GM19468 (cell line): Measurements from ENCODE around the gene SLC39A13.
"Not testable (repeated sequence)": the region's sequence is repeated elsewhere in the genome, so short reads cannot be mapped to it uniquely, and the experiment has no call there.

Experiments
- ATAC-seq: cut with Tn5 transposase; IDR thresholded peaks from one replicate; pipeline ENCODE4 v1.9.1; 2021; ENCODE audit warnings: mild to moderate bottlenecking, moderate library complexity, moderate number of reproducible peaks; ENCODE audit not compliant: unreplicated experiment; ENCODE audit errors: extremely low read depth

SLC39A13 gene

GRCh38 chr11:47447906-47448305 lies 39.5 kb downstream of the SLC39A13 start:
- no peak for ATAC-seq

DNA sequence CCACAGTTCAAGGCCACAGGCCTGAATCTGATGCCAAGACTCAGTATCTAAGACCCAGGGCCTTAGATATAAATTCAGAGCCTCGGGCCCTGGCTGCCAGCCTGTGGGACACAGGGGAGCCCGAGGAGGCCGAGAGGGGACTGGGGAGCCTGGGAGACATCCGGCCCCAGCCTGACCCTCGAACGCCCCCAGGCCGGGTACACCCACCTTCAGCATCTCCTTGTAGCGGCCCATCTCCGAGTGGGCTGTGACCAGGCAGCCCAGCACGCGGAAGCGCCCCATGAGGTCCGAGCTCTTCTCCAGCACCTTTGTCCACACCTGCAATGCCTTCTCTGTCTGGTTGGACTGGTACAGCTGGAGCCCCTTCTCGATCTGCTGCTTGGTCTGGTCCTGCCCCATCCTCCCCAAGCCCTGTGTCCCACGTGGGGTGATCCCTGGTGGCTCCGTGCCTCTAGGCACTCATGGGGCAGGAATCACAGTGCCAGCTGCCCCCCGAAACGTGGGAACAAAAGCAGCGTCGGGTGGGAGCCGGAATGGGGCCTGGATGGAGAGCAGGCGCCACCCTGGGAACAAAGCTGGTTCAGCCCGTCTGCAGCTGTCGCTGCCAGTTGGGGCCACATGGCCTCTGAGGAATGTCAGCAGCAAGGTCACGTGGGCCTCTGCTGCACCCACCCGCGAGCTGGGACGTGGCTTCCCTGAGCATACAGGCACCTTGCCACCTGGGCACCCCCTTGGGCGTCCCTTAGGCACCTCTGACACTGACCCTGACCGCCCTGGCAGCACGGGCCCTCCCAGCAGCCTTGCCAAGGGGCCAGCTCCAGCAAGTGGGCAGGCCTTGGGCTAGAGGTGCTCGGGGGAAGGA lies 40.4 kb downstream of the SLC39A13 start, which contains the start of gene RAPSN:
Gene RAPSN, minus strand, starts transcription at position 571 of the 862 bp plus-strand sequence. Its CDS starts 172 bp downstream, at position 399.
- ATAC-seq = no peak

- ATAC-seq = no peak
Measured at GRCh38 chr11:47449541-47449940, 41.2 kb downstream of the SLC39A13 start.

GRCh38 chr11:47451436-47451835 lies 43.0 kb downstream of the SLC39A13 start:
- no peak for ATAC-seq

- no peak for ATAC-seq
Measured at GRCh38 chr11:47451990-47452389, 43.6 kb downstream of the SLC39A13 start.

DNA sequence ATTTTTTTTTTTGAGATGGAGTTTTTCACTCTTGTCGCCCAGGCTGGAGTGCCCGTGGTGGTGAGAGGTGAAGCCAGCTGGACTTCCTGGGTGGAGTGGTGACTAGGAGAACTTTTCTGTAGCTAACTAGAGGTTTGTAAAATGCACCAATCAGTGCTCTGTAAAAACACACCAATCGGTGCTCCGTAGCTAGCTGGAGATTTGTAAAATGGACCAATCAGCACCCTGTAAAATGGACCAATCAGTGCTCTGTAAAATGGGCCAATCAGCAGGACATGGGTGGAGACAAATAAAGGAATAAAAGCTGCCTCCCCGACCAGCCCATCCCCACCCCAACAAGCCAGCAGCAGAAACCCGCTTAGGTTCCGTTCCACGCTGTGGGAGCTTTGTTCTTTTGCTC lies 45.0 kb downstream of the SLC39A13 start:
- ATAC-seq = no peak

GRCh38 chr11:47454258-47454671 lies 45.9 kb downstream of the SLC39A13 start:
- not testable (repeated sequence) for ATAC-seq

DNA sequence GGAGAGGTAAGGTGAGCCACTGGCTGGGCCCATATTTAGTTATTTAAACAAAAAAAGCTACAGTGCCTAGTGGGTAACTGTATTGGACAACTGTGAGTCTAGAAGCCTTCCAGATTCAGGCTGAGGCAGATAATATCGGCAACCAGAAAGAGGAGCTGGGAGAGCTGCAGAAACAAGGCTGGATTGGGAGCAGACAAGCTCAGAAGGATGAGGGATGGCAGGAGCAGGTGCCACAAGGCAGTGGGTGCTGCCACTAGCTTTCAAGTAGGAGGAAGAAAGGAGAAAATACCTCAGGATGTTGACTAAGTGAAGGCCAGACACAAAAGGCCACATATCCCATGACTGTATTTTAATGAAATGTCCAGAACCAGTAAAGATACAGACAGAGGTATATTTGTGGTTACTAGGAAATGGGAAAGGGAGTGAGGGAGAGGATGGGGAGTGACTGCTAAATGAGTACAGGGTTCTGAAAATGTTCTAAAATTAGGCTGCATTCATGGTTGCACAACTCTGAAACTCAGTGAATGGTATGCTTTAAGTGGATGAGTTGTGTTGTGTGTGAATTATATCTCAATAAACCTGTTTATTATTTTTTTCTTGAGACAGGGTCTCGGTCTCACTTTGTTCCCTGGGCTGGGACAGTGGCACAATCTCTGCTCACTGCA lies 52.3 kb downstream of the SLC39A13 start:
- ATAC-seq = no peak

GRCh38 chr11:47461876-47462275 lies 53.5 kb downstream of the SLC39A13 start:
- ATAC-seq = no peak

GRCh38 chr11:47464483-47464882 lies 56.1 kb downstream of the SLC39A13 start:
- no peak for ATAC-seq
